ENCODE results near the gene NOL3.

NOL3 gene

DNA sequence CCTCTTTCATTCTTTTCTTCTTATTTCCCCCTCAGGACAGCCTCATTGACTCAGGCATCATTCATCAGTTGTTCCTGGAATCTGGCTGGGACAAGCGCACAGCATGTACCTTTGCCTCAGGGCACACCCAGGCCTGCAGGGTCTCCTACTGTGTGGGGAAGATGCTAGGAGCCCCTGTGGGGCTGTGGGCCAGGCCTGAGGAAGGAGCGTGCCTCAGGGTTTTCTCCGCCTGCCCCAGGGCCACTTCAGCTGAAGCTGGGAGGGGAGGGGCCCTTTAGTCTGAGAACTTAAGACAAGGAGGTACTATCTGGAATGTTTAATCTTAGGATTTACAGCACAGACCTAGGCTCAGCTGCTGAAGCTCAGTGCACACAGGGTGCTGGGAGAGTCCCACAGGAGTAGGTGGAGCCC lies 36.5 kb downstream of the NOL3 start:
- DNase-seq (ENCODE audit: low spot score): no peak

DNA sequence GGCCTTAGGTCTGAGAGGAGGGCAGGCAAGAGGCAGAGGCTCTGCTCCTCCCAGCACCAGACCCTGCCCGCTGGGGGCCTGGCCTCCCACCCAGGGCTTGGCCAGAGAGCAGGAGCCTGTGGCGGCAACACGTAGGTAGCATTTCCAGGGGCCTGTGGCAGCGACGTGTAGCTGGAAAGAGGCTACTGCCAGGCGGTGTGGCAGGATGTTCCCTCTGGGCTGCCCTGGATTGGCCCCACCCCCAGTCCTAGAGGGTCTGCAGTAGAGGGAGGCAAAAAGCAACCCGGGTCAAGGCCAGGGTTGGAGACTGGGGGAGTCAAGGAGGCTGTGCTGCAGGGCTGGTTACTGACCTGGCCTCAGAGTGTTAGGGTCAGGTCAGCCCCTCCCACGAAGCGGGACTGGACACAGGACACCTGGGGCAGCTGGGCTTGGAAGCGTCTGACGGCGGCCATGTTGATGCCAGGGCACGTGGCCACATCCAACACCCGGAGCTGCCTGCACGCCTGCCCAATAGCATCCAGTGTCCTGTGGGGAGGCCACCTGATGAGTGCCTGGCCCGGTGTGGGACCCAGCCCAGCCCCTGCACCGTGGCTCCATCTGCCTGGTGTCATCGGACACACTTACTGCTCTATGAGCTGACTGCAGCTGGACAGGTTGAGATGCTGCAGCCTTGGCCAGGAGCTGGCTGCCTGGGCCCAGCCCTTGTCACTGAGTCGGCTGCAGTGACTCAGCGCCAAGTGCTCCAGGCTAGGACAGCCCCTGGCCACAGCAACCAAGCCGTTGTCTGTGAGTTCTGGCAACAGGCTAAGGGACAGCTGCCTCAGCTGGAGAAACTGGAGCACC lies 37.1 kb downstream of the NOL3 start:
- DNase-seq (ENCODE audit: low spot score): peak; percentile 63

DNA sequence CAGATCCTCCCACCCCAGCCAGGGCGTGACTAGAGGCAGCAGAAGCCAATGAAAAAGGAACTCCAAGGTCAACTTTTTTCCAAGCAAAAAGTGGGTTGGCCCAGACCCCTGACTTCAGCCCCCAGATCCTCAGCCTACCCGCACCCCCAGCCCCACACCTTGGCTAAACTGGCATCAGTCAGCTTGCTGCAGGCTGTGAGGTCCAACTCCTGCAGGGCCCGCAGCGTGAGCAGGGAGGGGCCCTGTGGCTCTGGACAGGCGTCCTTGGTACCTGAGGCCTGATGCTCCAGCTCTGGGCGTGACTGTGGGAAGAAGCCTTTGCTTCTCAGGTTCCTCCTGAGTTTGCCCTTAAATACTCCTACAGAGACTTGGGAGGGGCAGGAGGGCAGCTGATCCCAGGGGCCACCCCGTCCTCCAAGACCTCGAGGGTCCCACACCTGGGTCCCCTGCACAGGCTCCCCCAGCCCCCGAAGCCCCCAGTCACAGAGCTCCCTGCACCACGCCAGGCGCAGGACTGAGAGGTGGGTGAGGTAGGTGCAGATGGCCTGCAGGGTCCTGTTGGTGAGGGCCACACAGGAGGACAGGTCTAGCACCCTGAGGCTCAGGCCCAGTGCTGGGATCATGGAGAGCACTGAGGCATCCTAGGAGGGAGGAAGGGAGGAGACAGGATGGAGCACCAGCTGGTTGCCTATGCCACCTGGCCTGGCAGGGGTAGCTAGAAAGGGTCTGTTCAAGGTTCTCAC lies 38.0 kb downstream of the NOL3 start:
- DNase-seq (ENCODE audit: low spot score): no peak

DNA sequence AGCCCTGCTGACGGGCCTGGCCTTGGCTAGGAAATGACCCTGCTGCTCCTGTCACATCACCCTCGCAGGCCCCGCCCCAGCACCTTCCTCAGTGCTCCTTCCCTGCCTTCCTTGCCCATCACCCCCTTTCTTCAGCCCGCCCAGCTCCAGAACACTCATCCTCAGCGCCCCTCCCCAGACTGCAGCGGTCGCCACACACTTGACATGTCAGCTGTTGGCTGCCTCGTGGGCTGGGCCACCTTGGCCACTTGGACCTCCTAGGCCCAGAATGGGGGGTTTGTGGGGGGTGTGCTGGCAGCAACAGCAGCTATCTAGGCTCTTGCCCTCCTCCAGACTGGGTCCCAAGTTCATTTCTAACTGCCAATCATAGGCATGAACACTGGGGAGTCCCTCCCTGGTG lies 39.2 kb downstream of the NOL3 start:
- no peak for DNase-seq (ENCODE audit: low spot score)

DNA sequence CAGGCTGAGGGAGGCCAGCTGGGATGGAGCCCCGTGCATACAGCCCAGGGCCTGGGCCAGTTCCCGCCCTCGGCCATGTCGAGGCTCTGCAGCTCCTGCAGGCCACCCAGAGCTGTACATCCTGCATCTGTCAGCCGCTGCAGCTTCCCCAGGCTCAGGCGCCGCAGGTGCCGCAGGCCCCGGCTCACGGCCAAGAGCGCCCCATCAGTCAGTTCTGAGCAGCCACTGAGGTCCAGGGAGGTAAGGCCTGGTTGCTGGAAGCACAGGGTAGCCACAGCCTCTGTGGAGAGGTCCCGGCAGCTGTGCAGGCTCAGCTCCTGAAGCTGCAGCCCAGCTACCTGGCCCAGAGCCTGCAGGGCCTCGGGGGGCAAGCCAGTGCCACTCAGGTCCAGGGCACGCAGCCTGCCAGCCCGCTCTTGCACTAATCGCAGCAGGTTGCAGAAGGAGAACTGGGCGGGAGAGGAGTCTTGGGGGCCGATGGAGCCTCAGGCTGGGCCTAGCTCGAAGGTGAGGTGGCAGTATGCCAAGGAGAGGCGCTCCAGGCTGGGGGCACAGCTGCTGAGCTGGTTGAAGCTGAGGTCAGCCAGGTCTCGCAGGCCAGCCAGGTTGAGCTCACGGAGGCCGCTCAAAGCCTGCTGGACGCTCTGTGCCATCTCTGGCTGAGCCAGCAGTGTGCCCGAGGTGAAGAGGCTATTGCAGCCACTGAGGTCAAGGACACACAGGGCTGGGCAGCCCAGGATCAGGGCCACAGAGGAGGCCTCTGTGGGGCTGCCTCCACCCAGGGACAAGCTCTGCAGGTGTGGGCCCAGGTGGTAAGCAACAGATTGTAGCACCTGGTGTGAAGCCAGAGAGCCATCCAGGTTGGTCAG lies 40.0 kb downstream of the NOL3 start:
- no peak for DNase-seq (ENCODE audit: low spot score)

DNA sequence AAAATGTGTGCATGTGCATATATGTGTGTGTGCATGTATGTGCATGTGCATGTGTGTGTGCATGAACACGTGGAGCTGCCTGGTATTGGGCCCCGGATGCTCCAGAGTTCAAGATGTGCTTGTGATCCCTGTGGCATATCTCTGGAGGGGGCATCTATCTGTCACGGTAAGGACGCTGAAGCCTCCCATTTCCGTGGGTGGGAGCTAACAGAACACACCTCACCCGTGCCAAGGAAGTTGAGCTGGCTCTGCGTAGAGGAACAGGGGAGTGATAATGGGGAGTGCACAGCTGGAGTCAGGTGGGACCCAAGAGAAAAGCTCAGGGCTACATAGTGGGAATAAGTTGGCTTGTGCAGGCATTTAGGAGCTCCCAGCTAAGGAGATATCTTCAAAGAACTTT lies 41.3 kb downstream of the NOL3 start:
- DNase-seq (ENCODE audit: low spot score): no peak

DNA sequence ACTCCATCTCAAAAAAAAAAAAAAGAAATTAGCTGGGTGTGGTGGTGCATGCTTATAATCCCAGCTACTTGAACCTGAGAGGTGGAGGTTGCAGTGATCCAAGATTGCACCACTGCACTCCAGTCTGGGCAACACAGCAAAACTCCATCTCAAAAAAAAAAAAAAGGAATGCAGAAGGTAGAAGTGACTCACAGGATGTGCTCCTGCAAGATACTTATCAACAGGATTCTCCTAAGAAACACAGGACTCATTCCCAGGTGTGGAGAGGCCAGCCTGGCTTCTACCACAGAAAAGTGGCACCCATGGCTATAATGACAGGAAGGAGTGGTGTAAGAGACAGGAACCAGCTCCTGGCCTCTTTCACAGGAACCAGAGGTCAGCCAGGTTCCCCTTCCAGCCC lies 42.4 kb downstream of the NOL3 start:
- DNase-seq (ENCODE audit: low spot score): no peak

DNA sequence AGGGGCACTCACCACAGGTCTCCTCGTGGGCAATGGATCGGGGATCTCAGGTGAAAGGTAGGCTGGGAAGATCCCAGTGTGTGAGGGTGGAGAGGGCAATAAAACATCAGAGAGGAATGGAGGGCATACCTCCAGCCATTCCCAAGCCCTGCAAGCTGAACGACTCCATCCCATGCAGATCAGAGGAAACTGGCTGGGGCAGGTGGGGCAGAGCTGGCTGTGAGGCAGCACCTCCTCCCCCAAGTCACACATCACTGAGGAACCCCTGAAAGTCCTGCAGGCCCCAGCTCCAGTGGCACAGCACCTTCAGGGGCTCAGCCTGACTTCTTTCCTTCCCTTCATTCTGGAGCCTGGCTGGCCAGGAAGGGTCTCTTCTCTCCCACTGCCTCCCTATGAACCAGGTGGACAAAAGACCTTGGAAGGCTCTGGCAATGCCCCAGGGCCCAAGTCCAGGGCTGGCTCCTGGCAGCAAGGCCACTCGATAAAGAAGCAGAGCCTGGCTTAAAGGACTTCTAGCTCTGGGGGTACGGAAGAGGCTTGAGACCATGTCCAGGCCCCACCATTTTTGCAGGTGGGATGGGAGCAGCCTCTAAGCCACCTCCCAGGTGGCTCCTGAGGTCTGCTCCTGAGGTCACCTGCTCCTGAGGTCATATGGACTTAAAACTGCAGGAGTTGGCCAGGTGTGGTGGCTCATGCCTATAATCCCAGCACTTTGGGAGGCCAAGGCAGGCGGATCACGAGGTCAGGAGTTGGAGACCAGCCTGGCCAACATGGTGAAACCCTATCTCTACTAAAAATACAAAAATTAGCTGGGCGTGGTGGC lies 43.1 kb downstream of the NOL3 start:
- DNase-seq (ENCODE audit: low spot score): no peak

DNA sequence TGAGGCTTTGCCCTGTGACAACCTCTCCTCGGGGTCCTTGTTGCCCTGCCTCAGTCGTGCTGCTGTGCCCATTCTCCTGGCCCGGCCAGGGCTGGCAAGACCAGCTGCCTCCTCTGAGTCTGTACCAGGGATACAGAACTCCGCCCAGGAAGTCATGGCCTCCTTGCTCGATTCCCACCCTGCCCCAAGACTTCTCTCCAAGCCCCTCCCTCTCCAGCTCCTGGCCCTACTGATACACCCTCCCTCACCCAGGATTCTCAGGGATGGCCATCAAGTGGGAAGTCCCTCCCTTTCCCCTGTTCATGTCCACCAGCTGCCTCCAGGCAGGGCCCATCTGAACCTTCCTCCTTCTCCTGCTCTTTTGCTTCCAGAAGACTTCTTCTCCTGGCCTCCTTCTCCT lies 45.4 kb downstream of the NOL3 start:
- DNase-seq (ENCODE audit: low spot score): no peak

DNA sequence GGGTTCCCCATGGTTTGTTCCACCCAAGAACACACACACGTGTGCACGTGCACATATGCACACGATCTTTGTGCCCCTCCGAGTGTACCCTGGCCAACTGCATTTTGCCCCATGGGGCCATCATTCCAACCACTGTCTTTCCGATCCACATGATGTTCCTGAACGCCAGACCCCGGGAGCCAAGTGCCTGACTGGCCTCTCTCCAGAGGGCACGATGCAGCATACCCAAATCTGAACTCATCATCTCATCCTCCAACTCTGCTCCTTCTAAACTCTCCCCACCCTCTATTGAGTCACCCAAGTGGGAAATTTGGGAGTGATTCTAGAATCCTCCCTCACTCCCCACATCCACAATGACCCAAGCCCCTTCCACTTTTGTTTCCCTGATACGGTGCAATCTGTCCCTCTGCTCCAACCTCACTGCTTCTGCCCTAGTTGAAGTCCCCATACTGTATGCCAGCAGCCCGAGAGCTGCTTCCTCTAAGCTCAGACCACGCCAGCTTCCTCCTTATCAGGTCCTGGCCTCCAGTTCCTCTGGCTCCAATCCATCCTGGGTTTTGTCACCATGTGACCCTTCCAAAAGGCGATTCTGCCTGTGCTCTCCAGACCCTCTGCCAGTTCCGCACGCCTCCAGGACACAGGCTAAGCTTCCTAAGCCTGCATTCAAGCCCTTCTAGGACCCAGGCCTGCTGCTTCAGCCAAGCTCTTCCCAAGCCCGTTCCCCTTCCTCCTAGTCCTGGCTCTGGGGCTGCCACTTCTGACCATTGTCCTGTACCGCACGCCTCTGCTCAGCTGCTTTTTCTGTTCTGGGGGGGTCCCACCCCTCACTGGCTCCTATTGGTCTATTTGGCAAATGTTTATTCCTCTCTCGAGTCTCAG lies 46.5 kb downstream of the NOL3 start:
- peak; percentile 59 for DNase-seq (ENCODE audit: low spot score)

DNA sequence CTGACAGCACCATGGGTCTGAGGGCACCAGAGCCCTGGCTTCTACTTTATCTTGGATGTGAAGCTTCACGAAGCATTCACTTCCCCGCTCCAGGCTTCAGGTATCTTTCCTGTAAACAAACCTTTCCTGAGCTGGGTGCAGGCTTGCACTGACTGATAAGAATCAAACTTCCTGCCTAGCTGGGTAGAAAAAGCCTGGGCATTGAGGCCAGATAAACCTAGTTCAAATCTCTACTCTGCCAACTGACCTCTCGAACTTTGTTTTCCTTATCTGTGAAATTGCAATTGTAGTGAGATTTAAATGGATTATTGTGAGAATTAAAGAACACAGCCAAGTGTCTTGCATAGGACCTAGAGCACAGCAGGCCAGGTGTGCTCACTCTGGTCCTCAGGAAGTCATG lies 53.7 kb downstream of the NOL3 start:
- DNase-seq (ENCODE audit: low spot score): no peak

Data from hematopoietic multipotent progenitor cell treated with erythropoietin and hydrocortisone succinate and interleukin-3 and kit ligand, for 17 days (in vitro differentiated cells).